Measurements from ENCODE around the gene ATP5F1C. TPM values are rescaled to one million over a fixed set of nuclear protein-coding genes. Genes with fewer than 3 reads are reported as not detected.
"Not testable (repeated sequence)": the region's sequence is repeated elsewhere in the genome, so short reads cannot be mapped to it uniquely, and the experiment has no call there.

ATP5F1C gene
- polyA plus RNA-seq (2014; cell fraction: cytosol; rRNA removed), result 999 and 1,167 TPM in 2 replicates
- 618 and 872 TPM in 2 replicates for polyA plus RNA-seq (2014; cell fraction: nucleus; rRNA removed)

DNA sequence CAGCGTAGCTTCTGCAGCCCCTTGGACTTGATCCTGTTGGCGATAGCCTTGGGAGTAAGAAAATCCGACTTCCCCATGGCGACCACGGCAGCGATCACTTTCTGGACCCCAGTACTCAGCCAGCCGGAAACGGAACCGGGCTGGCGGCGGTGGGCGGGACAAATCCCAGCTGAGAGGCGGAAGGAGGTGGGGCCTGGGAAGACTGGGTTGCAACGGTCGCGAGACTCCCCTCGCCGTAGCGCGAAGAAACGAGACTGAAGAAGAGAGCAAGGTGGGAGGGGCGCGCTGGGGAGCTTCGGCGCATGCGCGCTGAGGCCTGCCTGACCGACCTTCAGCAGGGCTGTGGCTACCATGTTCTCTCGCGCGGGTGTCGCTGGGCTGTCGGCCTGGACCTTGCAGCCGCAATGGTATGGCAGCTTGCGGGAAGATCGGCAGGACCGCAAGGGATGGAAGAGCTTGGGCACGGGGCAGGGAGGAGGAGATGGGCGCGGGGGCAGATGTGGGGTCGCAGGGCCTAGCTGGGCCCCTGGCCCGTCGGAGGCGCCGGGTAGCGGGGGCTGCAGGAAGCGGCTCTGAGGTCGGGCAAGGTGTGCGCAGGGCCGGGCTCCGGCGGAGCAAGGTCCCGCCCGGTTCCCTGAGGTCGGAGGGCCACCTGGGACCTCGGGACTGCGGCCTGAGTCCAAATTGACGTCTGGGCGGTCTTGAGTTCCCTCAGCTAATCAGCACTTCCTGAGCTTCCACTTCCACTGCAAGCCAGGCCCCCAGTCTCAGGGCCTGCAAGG is at the start of gene ATP5F1C, which contains the start of gene KIN:
Gene ATP5F1C, plus strand, starts transcription at position 321 of the 782 bp plus-strand sequence. Its CDS starts 31 bp downstream, at position 352.
Gene KIN, minus strand, starts transcription at position 137 of the 782 bp plus-strand sequence. Its CDS starts 60 bp downstream, at position 77.
- DNase-seq (ENCODE audit: low spot score), result peak; percentile 98

DNA sequence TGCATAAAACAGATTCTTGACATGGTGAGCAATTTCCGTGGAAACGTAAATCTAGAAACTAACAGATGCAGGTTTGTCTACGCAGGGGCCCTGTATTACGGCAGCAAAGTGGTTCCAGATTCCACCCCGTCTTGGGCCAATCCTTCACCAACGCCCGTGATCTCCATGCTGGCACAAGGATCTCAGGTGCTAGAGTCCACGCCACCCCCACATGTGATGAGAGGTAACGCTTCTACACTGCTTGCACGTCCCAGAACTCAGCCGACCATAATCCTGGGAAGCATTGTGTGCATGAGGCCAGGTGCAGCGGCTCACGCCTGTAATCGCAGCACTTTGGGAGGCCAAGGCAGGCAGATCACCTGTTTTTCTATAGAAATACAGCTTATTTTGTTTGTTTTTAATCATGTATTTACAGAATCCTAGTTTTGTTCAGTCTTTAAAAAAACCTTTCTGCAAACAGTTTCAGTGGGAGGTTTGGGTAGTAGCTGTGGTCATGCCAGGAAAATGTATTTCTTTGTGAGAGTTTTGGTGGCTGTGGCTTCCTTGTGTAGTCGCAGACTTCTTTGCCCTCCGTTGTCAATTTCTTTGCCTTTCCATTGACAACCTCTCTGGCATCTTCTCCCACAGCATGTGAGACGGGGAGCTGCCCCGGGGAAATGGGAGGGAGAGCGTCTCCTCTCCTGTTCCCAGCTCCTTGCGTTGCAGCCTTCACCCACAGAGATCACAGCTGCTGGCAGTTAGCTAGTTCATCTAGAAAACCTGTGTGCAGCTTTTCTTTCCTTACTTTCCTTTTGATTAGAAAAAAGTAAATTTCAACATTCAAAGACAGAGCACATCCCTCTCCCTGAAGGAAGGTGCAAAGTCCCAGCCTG is 49.2 kb upstream of the ATP5F1C start:
- DNase-seq (ENCODE audit: low spot score), result no peak

DNA sequence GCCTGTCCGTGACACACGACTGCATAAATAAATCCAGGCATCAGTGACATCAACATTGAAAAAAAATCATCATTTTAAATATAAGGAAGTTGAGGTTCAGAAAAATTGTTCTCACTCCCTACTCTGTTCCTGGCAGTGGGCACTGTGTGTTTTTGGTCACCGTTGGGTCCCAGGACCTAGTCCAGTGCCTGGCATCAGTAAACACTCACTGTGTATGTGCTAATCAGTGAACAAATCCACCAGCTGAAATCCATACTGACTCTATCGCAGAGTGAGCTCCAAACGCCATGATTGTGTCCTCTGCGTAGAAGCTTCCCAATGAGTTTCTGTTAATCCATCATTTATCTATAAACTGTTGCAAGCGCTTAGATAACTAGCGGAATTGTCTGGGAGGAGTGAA is 43.7 kb upstream of the ATP5F1C start:
- DNase-seq (ENCODE audit: low spot score), result no peak

DNA sequence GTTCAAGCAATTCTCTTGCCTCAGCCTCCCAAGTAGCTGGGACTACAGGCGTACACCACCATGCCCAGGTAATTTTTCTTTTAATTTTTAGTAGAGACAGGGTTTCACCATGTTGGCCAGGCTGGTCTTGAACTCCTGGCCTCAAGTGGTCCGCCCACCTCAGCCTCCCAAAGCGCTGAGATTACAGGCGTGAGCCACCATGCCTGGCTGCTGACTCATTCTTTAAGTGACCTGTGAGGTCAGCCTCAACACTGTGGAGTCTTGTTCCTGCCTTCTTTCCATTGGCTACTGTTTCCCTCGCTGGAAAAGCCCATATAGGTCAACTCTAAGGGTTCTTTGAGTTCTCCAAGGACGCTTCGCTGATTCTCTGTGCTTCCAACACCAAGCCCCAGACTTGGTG is 39.3 kb upstream of the ATP5F1C start:
- DNase-seq (ENCODE audit: low spot score), result not testable (repeated sequence)

DNA sequence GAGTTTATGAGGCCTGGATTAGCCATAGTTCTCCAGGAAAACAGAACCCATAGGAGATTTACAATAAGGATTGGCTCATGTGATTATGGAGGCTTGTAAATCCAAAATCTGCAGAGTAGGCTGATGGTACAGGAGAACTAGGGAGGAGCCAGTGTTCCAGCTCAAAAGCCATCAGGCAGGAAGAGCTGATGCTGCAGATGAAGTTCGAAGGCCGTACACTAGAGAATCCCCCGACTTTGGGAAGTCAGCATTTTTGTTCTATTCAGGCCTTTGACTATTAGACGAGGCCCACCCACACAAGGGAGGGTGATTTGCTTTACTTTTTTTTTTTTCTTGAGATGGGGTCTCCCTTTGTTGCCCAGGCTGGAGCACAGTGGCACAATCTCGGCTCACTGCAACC is 37.8 kb upstream of the ATP5F1C start:
- no peak for DNase-seq (ENCODE audit: low spot score)

DNA sequence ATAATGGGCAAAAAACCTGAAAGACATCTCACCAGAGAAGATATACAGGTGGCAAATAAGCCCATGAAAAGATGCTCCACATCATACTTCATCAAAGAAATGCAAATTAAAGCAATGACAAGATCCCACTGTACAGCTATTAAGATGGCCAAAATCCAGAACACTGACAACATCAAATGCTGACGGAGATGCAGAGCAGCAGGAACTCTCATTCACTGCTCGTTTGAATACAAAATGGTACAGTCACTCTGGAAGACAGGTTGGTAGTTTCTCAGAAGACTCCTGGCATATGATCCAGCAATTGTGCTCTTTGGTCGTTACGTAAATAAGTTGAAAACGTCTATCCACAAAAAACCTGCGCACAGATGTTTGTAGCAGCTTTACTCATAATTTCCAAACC is 35.7 kb upstream of the ATP5F1C start:
- no peak for DNase-seq (ENCODE audit: low spot score)

DNA sequence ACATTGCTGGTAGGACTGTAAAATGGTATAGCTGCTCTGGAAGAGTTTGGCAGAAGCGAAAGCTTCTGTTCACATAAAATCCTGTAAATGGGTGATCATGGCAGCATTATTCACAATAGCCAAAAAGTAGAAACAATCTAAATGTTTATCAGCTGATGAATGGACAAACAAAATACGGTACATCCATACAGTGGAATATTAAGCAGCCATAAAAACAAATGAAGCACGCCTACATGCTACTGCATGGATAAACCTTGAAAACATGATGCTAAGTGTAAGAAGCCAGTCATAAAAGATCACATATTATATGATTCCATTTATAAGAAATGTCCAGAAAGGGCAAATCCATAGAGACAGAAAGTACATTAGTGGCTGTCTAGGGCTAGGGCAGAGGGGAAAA is 32.9 kb upstream of the ATP5F1C start:
- DNase-seq (ENCODE audit: low spot score), result no peak

DNA sequence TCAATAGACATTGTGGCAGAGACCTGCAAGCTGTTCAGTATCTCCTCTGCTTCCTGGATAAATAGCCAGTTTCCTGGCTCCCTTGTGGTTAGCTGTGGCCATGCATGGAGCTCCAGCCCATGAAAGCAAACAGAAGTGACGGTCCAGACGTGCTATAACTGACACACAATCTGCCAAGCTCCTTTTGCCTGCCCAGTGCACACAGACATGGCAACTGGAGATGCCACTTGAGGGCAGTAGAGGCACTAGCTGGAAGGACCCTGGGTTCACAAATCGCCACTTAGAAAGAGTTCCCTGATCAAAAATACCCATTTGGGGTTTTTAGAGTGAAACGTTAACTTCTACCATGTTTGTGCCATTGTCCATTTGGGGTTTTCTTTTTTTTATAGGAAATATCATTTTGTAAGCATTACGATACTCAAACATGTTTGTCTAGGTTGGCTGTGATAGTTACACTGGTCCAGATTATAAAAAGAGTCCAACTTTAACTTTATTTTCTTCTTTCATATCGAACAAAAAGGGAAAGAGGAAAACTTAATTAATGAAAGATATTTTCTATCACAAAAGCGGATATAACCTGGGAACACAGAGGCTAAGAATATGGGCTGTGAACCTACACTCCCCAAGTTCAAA is 31.5 kb upstream of the ATP5F1C start:
- no peak for DNase-seq (ENCODE audit: low spot score)

DNA sequence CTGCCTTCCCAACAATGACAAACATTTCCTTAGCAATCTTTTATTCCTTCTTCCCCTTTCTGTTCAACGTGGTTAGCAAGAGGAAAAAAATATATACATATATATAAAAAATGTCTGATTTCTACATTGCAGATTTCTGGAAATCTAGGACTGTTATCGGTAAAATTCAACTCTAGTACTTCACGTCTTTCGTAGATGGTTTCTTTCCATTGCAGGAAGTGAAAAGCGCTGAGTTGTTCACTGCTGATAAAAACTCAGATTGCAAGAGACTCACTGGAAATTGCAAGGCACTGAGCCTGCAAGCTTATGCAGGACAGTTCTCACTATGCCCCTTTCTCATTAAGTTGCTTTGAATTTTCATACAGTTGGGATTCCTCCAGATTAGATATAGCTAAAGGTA is 24.0 kb upstream of the ATP5F1C start:
- no peak for DNase-seq (ENCODE audit: low spot score)

DNA sequence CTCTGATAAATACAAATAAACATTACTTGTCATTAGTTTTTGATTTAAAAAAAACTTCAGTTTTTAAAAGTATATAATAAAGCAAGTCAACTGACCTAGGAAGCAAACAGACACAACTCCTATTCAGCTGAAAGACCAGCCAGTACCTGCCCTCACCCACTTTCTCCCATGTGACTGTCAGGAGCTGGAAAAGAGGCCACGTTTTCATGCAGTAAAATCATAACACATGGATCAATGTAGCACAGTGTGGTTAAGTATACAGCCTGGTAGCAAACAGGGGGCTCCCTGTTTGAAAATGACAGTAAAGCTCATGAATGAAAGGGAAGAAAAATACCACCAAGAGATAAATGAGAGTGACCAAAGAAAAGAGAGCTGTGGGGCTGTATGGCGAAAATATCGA is 21.7 kb upstream of the ATP5F1C start:
- DNase-seq (ENCODE audit: low spot score), result no peak

DNA sequence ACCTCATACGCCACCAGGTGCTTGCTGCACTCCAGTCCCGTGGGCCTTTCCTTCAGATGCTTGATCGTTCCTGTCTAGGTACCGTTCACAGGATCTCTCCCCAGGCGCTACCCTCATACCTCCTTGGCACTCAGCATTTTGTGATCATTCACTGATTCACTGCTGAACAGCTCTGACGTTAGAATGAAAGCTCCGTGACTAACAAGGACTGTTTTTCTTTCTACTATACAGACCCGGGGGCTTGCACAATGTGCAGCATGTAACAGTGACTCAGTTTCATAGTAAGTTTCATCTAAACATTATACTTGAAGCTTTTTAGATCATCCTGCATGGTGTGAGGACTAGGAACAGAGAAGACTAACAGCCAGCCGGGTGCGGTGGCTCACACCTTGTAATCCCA is 20.8 kb upstream of the ATP5F1C start:
- no peak for DNase-seq (ENCODE audit: low spot score)

DNA sequence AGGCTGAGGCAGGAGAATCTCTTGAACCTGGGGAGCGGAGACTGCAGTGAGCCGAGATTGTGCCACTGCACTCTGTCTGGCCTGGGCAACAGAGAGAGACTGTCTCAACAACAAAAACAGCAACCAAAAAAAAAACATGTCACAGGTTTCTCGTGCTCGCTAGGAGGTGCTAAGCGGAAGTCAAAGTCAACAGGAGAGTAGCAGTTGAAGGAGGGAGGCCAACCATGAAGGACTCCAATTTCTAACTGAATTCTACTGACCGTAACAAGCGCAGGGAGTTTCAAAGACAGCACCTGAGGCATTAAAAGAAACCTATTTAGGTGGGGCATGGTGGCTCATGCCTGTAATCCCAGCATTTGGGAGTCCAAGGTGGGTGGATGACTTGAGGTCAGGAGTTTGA is 19.6 kb upstream of the ATP5F1C start:
- DNase-seq (ENCODE audit: low spot score), result no peak

DNA sequence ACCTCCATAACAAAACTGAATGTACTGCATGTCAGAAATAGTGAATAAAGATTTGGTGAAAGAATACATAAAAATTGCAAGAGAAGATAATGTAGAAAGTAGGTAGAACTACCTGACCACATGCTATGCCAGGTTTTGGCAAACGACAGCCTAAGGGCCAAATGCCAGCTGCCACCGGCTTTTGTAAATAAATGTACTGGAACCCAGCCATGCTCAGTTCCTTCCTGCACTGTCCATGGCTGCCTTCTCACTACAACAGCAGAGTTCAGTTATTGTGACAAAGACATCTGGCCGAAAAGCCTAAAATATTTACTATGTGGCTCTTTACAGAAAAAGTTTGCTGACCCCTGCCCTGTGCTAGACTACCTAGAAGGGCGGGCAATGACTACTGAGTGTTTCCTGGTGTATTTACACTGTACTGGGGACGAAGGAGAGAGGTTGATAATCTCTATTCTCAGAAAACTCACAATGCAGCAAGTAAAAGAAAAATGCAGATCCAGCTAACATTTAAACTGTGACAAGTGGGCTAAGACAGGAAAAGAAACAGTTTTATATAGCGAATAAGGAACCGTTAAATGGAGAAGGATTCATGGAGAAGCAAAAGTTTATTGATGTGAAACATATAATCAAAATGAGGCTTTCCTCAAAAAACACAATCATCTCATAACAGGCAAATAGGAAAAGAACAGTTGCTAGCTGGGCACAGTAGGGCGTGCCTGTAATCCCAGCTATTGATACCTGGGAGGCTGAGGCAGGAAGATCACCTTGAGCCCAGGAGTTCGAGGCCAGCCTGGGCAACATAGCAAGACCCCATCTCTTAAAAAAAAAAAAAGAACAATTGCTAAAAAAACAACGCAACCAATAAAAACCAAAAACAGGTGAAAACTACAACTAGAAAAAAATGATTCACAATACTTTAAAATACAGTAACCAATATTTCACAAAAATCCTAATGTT is 13.9 kb upstream of the ATP5F1C start:
- DNase-seq (ENCODE audit: low spot score), result no peak

DNA sequence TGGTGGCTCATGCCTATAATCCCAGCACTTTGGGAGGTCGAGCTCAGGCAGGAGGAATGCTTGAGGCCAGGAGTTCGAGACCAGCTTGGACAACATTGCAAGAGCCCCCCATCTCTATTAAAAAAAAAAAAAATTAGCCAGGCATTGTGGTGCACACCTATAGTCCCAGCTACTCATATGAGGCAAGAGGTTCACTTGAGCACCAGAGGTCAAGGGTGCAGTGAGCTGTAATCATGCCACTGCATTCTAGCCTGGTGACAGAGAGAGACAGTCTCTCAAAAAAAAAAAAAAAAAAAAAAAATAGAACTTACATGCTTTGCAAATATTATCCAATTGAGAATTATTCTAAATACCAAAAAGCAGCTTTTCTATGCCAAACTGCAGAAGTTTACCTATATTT is 11.2 kb upstream of the ATP5F1C start:
- no peak for DNase-seq (ENCODE audit: low spot score)

DNA sequence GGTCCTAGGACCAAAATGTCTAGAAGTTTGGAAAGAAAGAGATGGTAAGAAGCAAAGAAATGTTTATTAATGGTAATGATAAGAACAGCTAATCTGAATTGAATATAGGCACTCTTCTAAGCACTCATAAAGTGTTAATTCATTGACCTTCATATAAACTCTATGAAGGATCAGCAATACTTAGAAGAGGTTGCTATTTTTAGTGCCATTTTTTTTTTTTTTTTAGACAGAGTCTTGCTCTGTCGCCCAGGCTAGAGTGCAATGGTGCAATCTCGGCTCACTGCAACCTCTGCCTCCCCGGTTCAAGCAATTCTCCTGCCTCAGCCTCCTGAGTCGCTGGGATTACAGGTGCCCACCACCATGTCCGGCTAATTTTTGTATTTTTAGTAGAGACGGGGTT is 5.8 kb upstream of the ATP5F1C start:
- not testable (repeated sequence) for DNase-seq (ENCODE audit: low spot score)

DNA sequence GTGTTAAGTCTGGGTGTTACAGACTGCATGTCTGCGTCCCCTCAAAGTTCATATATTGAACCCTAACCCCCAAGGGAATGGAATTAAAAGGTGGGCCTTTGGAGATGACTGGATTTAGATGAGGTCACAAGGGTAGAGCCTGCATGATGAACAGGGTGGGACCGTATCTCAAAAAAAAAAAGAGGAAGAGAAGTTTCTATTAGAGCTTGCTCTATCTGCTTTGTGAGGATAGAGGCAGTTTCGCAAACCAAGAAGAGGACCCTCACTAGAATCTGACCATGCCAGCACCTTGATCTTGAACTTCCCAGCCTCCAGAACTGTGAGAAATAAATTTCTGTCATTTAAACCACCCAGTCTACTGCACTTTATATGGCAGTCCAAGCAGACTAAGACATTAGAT is 1.5 kb upstream of the ATP5F1C start:
- DNase-seq (ENCODE audit: low spot score), result no peak

DNA sequence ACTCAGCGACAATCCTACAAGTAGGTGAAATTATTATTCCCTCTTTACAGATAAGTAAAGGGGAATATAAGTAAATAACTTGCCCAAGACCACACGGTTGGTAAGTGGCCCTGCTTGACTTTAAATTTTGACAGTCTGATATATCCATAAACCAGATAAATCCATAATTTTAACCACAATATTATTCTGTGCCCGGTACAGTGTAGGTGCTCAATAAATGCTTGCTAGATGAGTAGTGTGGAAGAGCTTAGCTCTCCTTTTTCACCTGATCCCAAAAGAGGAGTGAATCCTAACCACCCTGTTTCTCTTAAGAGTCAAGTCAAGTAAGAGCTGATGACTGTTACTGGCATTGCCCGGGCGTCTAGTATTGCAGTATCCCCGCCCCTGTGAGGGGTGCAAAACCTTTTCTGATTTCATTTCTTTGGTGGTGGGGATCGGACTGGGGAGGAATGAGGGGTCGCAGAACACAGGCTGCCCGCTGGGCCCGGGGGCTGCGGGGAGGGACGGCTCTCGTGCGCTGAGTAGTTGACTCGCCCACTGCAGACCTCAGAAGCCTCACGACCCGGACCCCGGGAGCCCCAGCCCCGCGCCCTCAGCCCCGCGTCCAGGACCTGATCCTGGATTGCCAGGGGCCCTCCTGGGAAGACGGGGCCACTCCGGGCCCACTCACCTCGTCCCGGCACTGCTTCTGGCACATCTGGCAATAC is 674 bp upstream of the ATP5F1C start:
- no peak for DNase-seq (ENCODE audit: low spot score)

DNA sequence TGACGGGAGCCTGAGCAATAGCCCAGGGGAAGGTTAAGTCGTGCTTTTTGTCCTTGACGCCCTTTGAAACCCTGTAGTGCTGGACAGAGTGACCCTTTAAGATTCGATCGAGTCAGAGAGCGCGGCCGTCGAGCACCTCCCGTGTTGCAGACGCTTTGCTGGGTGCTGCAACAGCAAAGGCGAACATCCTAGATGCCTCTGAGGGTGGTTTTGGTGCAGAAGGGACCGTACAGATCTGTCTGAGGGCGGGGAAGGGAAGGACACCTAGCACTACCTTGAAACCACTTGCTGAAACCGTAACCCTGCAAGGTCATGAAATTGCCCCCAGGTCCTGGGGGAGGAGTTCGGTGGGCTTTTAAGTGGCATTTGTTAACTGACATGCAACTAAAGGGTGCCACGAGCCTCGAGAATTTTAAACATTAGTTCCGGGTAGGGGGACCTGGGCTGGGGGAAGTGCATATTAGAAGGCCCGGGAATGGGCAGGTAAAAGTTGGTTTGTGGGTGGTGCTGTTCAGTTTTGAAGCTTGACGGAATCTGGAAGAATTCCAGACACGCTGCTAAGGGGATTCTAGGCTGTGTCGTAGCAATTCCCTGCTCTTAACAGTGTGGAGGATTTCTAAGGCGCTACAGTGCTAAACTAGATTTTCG is 786 bp downstream of the ATP5F1C start:
- DNase-seq (ENCODE audit: low spot score), result no peak

DNA sequence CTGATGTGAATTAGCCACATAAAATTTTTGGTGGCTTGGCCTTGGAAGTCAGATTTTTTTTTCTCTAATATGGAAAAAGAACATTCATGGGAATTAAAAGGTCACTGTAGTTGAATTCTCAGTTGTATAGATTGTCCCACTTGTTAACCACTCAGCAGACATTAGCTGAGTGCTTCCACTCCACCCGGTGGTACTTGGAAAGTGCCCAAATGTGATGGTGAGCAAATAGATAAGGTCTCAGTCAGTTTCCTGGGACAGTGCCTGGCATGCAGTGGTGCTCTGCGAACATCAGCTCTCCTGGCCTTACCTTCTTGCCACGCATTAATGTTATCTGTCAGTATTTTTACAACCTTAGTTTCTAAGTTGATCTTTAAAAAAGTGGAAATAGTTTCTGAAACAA is 1.4 kb downstream of the ATP5F1C start:
- no peak for DNase-seq (ENCODE audit: low spot score)

DNA sequence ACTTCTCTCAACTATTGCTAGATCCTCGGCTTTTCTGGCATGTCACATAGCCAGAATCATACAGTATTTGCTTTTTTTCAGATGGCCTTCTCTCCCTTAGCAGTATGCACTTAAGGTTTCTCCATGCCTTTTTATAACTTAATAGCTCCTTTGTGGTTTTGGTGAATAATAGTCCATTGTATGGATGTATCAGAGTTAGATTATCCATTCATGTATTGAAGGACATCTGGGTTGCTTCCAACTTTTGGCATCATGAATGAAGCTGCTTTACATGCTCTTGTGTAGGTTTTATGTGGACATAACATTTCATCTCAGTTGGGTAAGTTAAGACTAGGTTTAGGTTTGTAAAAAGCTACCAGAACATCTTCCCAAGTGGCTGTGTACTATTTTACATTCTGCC is 4.6 kb downstream of the ATP5F1C start:
- DNase-seq (ENCODE audit: low spot score), result no peak

All from SK-N-DZ (cell line).